Neural progenitor cell (in vitro differentiated cells): ENCODE measurements around the gene SAPCD2. TPM values are rescaled to one million over a fixed set of nuclear protein-coding genes. Genes with fewer than 3 reads are reported as not detected.

ENCODE experiments used
- DNase-seq: peaks from one replicate; pipeline ENCODE4 v3.0.0-alpha.2; 2016; ENCODE audit warnings: low spot score
- H2AFZ ChIP-seq: fragments of 200-600 bp; sonication (generic); replicated peaks from 2 replicates; pipeline ENCODE4 v1.6.1; 2016; ENCODE audit warnings: antibody characterized with exemption
- H3F3A ChIP-seq: fragments of 200-600 bp; sonication (generic); 2 replicates; pipeline ENCODE4 v1.6.1; 2016; ENCODE audit warnings: antibody characterized with exemption, low read depth
- H3K27ac ChIP-seq: fragments of 200-600 bp; sonication (generic); 2 replicates; pipeline ENCODE4 v1.5.1; 2016; ENCODE audit warnings: mild to moderate bottlenecking
- H3K27me3 ChIP-seq: fragments of 200-600 bp; sonication (generic); 2 replicates; pipeline ENCODE4 v1.6.1; 2016; ENCODE audit warnings: mild to moderate bottlenecking, moderate library complexity
- H3K36me3 ChIP-seq: fragments of 200-600 bp; sonication (generic); 2 replicates; pipeline ENCODE4 v1.5.1; 2016
- H3K4me1 ChIP-seq: fragments of 200-600 bp; sonication (generic); 2 replicates; pipeline ENCODE4 v1.6.1; 2016; ENCODE audit warnings: mixed run types
- H3K4me2 ChIP-seq: fragments of 200-600 bp; sonication (generic); 2 replicates; pipeline ENCODE4 v1.6.1; 2016
- H3K4me3 ChIP-seq: fragments of 200-600 bp; sonication (generic); 2 replicates; pipeline ENCODE4 v1.5.1; 2016
- H3K79me2 ChIP-seq: fragments of 200-600 bp; sonication (generic); 2 replicates; pipeline ENCODE4 v1.6.1; 2016; ENCODE audit warnings: low read depth
- H3K9ac ChIP-seq: fragments of 200-600 bp; sonication (generic); 2 replicates; pipeline ENCODE4 v1.6.1; 2016
- H3K9me3 ChIP-seq: fragments of 200-600 bp; sonication (generic); 2 replicates; pipeline ENCODE4 v1.5.1; 2016; ENCODE audit warnings: low read depth
- H4K20me1 ChIP-seq: fragments of 200-600 bp; sonication (generic); 2 replicates; pipeline ENCODE4 v1.6.1; 2016; ENCODE audit warnings: low read depth
- H3K27ac Mint-ChIP-seq: 3 replicates; pipeline ENCODE4 v1.8.0; 2021; ENCODE audit warnings: mixed read lengths
- H3K27me3 Mint-ChIP-seq: 2 replicates; pipeline ENCODE4 v1.8.0; 2022; ENCODE audit warnings: low read depth, mild to moderate bottlenecking, inconsistent platforms, moderate library complexity, mixed read lengths; ENCODE audit not compliant: insufficient read depth
- H3K36me3 Mint-ChIP-seq: 3 replicates; pipeline ENCODE4 v1.8.0; 2021; ENCODE audit warnings: mixed read lengths
- H3K4me1 Mint-ChIP-seq: 3 replicates; pipeline ENCODE4 v1.8.0; 2021; ENCODE audit warnings: mixed read lengths
- H3K4me3 Mint-ChIP-seq: 3 replicates; pipeline ENCODE4 v1.8.0; 2021; ENCODE audit warnings: mild to moderate bottlenecking, moderate library complexity, mixed read lengths
- H3K9me3 Mint-ChIP-seq: 3 replicates; pipeline ENCODE4 v1.8.0; 2020; ENCODE audit warnings: mixed read lengths
- CTCF ChIP-seq: fragments of 200-600 bp; sonication (generic); IDR thresholded peaks from 2 replicates; pipeline ENCODE4 v1.5.1; 2017; ENCODE audit warnings: antibody characterized with exemption, mild to moderate bottlenecking
- EZH2 ChIP-seq: fragments of 200-600 bp; sonication (generic); IDR thresholded peaks from 2 replicates; pipeline ENCODE4 v1.6.1; 2017; ENCODE audit warnings: antibody characterized with exemption, mild to moderate bottlenecking, moderate library complexity
- EZH2phosphoT487 ChIP-seq: fragments of 200-600 bp; sonication (generic); IDR thresholded peaks from 2 replicates; pipeline ENCODE4 v1.6.1; 2017; ENCODE audit warnings: antibody characterized with exemption
- small RNA-seq: library from RNA; depleted of rRNA; stranded (forward); fragments of <200 nt; gene quantifications from one replicate; pipeline ENCODE3, GENCODE V24; 2015
- total RNA-seq: library from RNA; depleted of rRNA; stranded (reverse); fragments of >200 nt; gene quantifications from 2 replicates; pipeline ENCODE4 v1.2.3, GENCODE V29; 2015; ENCODE audit warnings: low replicate concordance

The SAPCD2 gene
- total RNA-seq, 1 donor from 2014 or later: 5.7 TPM

DNA sequence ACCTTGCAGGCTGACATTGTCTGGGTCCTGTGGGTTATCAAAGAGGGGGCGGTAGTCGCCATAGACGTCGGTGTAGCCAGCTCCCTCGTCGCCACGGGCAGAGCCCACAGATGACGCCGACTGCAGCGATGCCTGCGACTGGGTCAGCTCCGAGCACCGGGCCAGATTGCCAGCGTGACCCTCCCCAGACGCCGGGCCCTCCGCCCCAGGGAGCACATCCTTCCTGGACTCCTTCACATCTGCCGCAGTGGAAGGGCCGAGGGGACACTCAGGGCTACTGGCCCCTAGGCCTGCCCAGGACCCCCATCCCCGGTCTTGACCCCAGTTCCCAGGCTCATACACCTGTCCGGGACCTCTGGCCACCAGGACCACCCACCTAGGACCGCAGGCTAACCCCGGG, 56.2 kb downstream of the SAPCD2 start:
- H3F3A ChIP-seq: no peaks in the 10 kb centered on the region
- no peak overlapping the region for H3K9ac ChIP-seq
- no peak overlapping the region for H2AFZ ChIP-seq
- no peak for DNase-seq
- no peak overlapping the region for H3K4me3 ChIP-seq
- no peaks in the 10 kb centered on the region for H3K9me3 ChIP-seq
- peaks cover 5% of the 10 kb centered on the region for H3K36me3 Mint-ChIP-seq
- no peak overlapping the region for H3K27ac ChIP-seq
- H3K4me1 ChIP-seq: no peaks in the 10 kb centered on the region
- H3K36me3 ChIP-seq: no peaks in the 10 kb centered on the region
- no peak overlapping the region for H3K4me3 Mint-ChIP-seq
- no peaks in the 10 kb centered on the region for H4K20me1 ChIP-seq
- no peaks in the 10 kb centered on the region for H3K27me3 ChIP-seq
- no peaks in the 10 kb centered on the region for H3K4me1 Mint-ChIP-seq
- H3K27ac Mint-ChIP-seq: no peak overlapping the region
- no peak overlapping the region for H3K4me2 ChIP-seq
- TF ChIP-seq EZH2: no peak
- no peak for TF ChIP-seq EZH2phosphoT487
- no peak for TF ChIP-seq CTCF
- no peaks in the 10 kb centered on the region for H3K9me3 Mint-ChIP-seq
- peaks cover 2% of the 10 kb centered on the region for H3K27me3 Mint-ChIP-seq
- H3K79me2 ChIP-seq: no peaks in the 10 kb centered on the region

GRCh38 chr9:137013571-137013940, 56.8 kb downstream of the SAPCD2 start:
- Histone ChIP-seq H4K20me1 (no peaks in the 10 kb centered on the region), H3K79me2 (no peaks in the 10 kb centered on the region), H3K9ac (no peak overlapping the region), H3K4me1 (no peaks in the 10 kb centered on the region), H3K36me3 (no peaks in the 10 kb centered on the region), H3K4me2 (no peak overlapping the region), H3F3A (no peaks in the 10 kb centered on the region), H2AFZ (no peak overlapping the region), H3K27ac (no peak overlapping the region), H3K27me3 (no peaks in the 10 kb centered on the region), H3K4me3 (no peak overlapping the region), H3K9me3 (no peaks in the 10 kb centered on the region)
- no peak for TF ChIP-seq EZH2
- Mint-ChIP-seq H3K27me3 (peaks cover 2% of the 10 kb centered on the region), H3K9me3 (no peaks in the 10 kb centered on the region), H3K36me3 (peaks cover 5% of the 10 kb centered on the region), H3K4me3 (no peak overlapping the region), H3K4me1 (no peaks in the 10 kb centered on the region), H3K27ac (no peak overlapping the region)
- DNase-seq: no peak

DNA sequence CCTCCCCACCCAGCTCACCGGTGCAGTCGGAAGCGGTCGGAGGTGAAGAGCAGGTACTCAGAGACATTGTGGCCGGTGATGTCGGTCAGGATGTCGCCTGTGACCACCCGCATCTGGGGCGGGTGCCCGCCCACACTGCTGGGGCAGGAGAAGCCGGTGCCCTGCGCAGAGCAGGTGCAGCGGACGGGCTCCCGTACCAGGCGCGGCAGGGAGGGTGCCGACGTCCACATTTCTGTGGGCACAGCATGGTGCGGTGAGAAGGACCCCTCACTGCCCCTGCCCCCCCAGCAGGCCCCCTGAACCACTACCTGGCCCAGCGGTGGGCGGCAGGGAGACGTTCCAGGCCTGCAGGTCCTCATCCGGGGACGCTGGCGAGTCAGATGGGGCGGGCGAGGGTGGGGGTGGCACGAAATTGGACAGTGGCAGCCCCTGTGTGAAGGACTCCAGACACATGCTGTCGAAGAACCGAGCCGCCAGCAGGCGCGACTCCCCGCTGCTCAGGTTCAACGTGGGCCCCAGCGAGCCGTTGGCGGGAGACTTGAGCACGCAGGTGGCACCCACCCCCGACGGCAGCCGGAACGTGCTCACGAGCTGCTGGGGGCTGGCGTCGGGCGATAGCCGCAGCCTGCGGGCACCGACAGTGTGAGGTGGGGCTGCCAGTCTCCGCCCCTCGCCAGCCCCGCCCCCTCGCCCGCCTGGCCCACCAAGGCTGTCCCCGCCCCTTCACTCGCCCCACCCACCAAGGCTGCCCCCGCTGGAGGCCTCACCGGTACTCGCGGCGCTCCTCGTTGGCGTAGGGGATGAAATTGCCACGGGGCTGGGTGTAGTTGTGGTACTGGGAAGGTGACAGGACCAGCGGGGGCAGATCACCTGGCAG, 57.4 kb downstream of the SAPCD2 start:
- DNase-seq: no peak
- no peak overlapping the region for H3K9ac ChIP-seq
- no peaks in the 10 kb centered on the region for H3K9me3 ChIP-seq
- H3K4me2 ChIP-seq: no peak overlapping the region
- no peak overlapping the region for H3K27ac Mint-ChIP-seq
- H3F3A ChIP-seq: no peaks in the 10 kb centered on the region
- no peaks in the 10 kb centered on the region for H4K20me1 ChIP-seq
- H3K27ac ChIP-seq: no peak overlapping the region
- H3K27me3 Mint-ChIP-seq: peaks cover 3% of the 10 kb centered on the region
- H3K4me3 ChIP-seq: no peak overlapping the region
- TF ChIP-seq CTCF: no peak
- no peak for TF ChIP-seq EZH2
- TF ChIP-seq EZH2phosphoT487: no peak
- H3K9me3 Mint-ChIP-seq: no peaks in the 10 kb centered on the region
- H3K36me3 ChIP-seq: no peaks in the 10 kb centered on the region
- H3K4me1 ChIP-seq: no peaks in the 10 kb centered on the region
- no peaks in the 10 kb centered on the region for H3K79me2 ChIP-seq
- H3K27me3 ChIP-seq: no peaks in the 10 kb centered on the region
- no peak overlapping the region for H2AFZ ChIP-seq
- H3K4me1 Mint-ChIP-seq: no peaks in the 10 kb centered on the region
- H3K36me3 Mint-ChIP-seq: peaks cover 5% of the 10 kb centered on the region
- no peak overlapping the region for H3K4me3 Mint-ChIP-seq

Small RNA genes lying within 50 kb of the gene (small RNA-seq; reads per million reads assigned to genes)
- gene RF00153: not detected

Other genes starting within 250 kb of the SAPCD2 start
- 0.77 TPM in 1 of 2 replicates, not detected in the other for gene AJM1, start 228.1 kb downstream of the SAPCD2 start, total RNA-seq
- gene PHPT1, start 221.1 kb downstream of the SAPCD2 start, total RNA-seq: 58.8 and 110 TPM in 2 replicates
- 2.6 and 8.3 TPM in 2 replicates for gene MAMDC4, start 218.2 kb downstream of the SAPCD2 start, total RNA-seq
- gene EDF1, start 204.2 kb downstream of the SAPCD2 start, total RNA-seq: 269 and 293 TPM in 2 replicates
- 16.1 and 33.9 TPM in 2 replicates for gene TRAF2, start 184.0 kb downstream of the SAPCD2 start, total RNA-seq
- gene FBXW5, start 125.8 kb downstream of the SAPCD2 start, total RNA-seq: 21.5 and 85.1 TPM in 2 replicates
- gene C8G, start 125.3 kb downstream of the SAPCD2 start, total RNA-seq: not detected in 2 replicates
- 0.19 TPM in 1 of 2 replicates, not detected in the other for gene LCN12, start 118.3 kb downstream of the SAPCD2 start, total RNA-seq
- not detected in 2 replicates for gene PTGDS, start 93.1 kb downstream of the SAPCD2 start, total RNA-seq
- gene LCNL1, start 87.6 kb downstream of the SAPCD2 start, total RNA-seq: 0.09 TPM in 1 of 2 replicates, not detected in the other
- 31.5 and 79.6 TPM in 2 replicates for gene PAXX, start 78.1 kb downstream of the SAPCD2 start, total RNA-seq
- not detected in 2 replicates for gene CLIC3, start 74.0 kb downstream of the SAPCD2 start, total RNA-seq
- 2.7 and 19.7 TPM in 2 replicates for gene ABCA2, start 42.3 kb downstream of the SAPCD2 start, total RNA-seq
- gene FUT7, start 38.5 kb downstream of the SAPCD2 start, total RNA-seq: not detected in 2 replicates
- gene NPDC1, start 24.4 kb downstream of the SAPCD2 start, total RNA-seq: 3.8 and 31.3 TPM in 2 replicates
- not detected in 2 replicates for gene ENTPD2, start 16.5 kb downstream of the SAPCD2 start, total RNA-seq
- 0.12 and 0.51 TPM in 2 replicates for gene UAP1L1, start 7.0 kb upstream of the SAPCD2 start, total RNA-seq
- gene MAN1B1, start 16.4 kb upstream of the SAPCD2 start, total RNA-seq: 24.6 and 43.5 TPM in 2 replicates
- gene DPP7, start 44.2 kb upstream of the SAPCD2 start, total RNA-seq: 2.6 and 24.3 TPM in 2 replicates
- gene GRIN1, start 68.6 kb upstream of the SAPCD2 start, total RNA-seq: 0.03 TPM in 1 of 2 replicates, not detected in the other
- 0.59 TPM in 1 of 2 replicates, not detected in the other for gene LRRC26, start 99.5 kb upstream of the SAPCD2 start, total RNA-seq
- not detected in 2 replicates for gene TMEM210, start 101.5 kb upstream of the SAPCD2 start, total RNA-seq
- 18.9 and 30.9 TPM in 2 replicates for gene ANAPC2, start 118.0 kb upstream of the SAPCD2 start, total RNA-seq
- gene SSNA1, start 118.1 kb upstream of the SAPCD2 start, total RNA-seq: 27.9 and 69.8 TPM in 2 replicates
- gene TPRN, start 130.2 kb upstream of the SAPCD2 start, total RNA-seq: 3.4 and 9.1 TPM in 2 replicates
- 21.6 and 43.7 TPM in 2 replicates for gene TMEM203, start 135.1 kb upstream of the SAPCD2 start, total RNA-seq
- gene NDOR1, start 135.1 kb upstream of the SAPCD2 start, total RNA-seq: 5.1 and 20.5 TPM in 2 replicates
- gene RNF208, start 151.7 kb upstream of the SAPCD2 start, total RNA-seq: 0.77 and 0.84 TPM in 2 replicates
- gene CYSRT1, start 154.6 kb upstream of the SAPCD2 start, total RNA-seq: 0.56 TPM in 1 of 2 replicates, not detected in the other
- gene RNF224, start 156.9 kb upstream of the SAPCD2 start, total RNA-seq: not detected in 2 replicates
- not detected in 2 replicates for gene SLC34A3, start 160.3 kb upstream of the SAPCD2 start, total RNA-seq
- 183 and 367 TPM in 2 replicates for gene TUBB4B, start 170.7 kb upstream of the SAPCD2 start, total RNA-seq
- gene STPG3, start 180.7 kb upstream of the SAPCD2 start, total RNA-seq: not detected in 2 replicates
- gene NELFB, start 184.8 kb upstream of the SAPCD2 start, total RNA-seq: 35.2 and 76.1 TPM in 2 replicates
- 0.39 and 2.8 TPM in 2 replicates for gene TOR4A, start 207.2 kb upstream of the SAPCD2 start, total RNA-seq
- 20.7 and 25.2 TPM in 2 replicates for gene NRARP, start 231.7 kb upstream of the SAPCD2 start, total RNA-seq